HEK293 (cell line): Measurements from ENCODE around the gene PCID2.

ENCODE experiments used
- ATF2 ChIP-seq: fragments of 450-650 bp; formaldehyde crosslinking; IDR thresholded peaks from 2 replicates; pipeline ENCODE4 v1.5.1; 2016; ENCODE audit warnings: missing biosample characterization, missing genetic modification characterization, low read depth
- CTCF ChIP-seq: fragments of 450-650 bp; formaldehyde crosslinking; IDR thresholded peaks from 2 replicates; pipeline ENCODE4 v1.5.1; 2016; ENCODE audit warnings: missing biosample characterization, missing genetic modification characterization
- HOXA7 ChIP-seq: sonication (generic); formaldehyde crosslinking; IDR thresholded peaks from 2 replicates; pipeline ENCODE4 v1.8.1; 2022; ENCODE audit warnings: missing genetic modification reagents, borderline replicate concordance
- MEIS1 ChIP-seq: sonication (generic); formaldehyde crosslinking; IDR thresholded peaks from 2 replicates; pipeline ENCODE4 v1.8.1; 2022; ENCODE audit warnings: missing genetic modification reagents, mild to moderate bottlenecking, borderline replicate concordance
- PATZ1 ChIP-seq: fragments of 450-650 bp; formaldehyde crosslinking; IDR thresholded peaks from 2 replicates; pipeline ENCODE4 v1.5.1; 2016; ENCODE audit warnings: missing biosample characterization, missing genetic modification characterization
- PRDM4 ChIP-seq: fragments of 450-650 bp; formaldehyde crosslinking; IDR thresholded peaks from 2 replicates; pipeline ENCODE4 v1.5.1; 2017; ENCODE audit warnings: missing biosample characterization, missing genetic modification characterization
- REST ChIP-seq: fragments of 450-650 bp; formaldehyde crosslinking; IDR thresholded peaks from 2 replicates; pipeline ENCODE4 v1.5.1; 2016; ENCODE audit warnings: missing biosample characterization, missing genetic modification characterization
- ZBTB10 ChIP-seq: fragments of 450-650 bp; formaldehyde crosslinking; IDR thresholded peaks from 2 replicates; pipeline ENCODE4 v1.5.1; 2016; ENCODE audit warnings: missing biosample characterization, missing genetic modification characterization
- ZBTB21 ChIP-seq: fragments of 450-650 bp; formaldehyde crosslinking; IDR thresholded peaks from 2 replicates; pipeline ENCODE4 v1.5.1; 2017; ENCODE audit warnings: missing biosample characterization, missing genetic modification characterization
- ZFP41 ChIP-seq: fragments of 450-650 bp; formaldehyde crosslinking; IDR thresholded peaks from 2 replicates; pipeline ENCODE4 v1.5.1; 2016; ENCODE audit warnings: missing biosample characterization, missing genetic modification characterization, borderline replicate concordance
- ZIC2 ChIP-seq: fragments of 450-650 bp; formaldehyde crosslinking; IDR thresholded peaks from 2 replicates; pipeline ENCODE4 v1.5.1; 2016; ENCODE audit warnings: missing biosample characterization, missing genetic modification characterization
- ZNF174 ChIP-seq: fragments of 450-650 bp; formaldehyde crosslinking; IDR thresholded peaks from 2 replicates; pipeline ENCODE4 v1.5.0; 2017; ENCODE audit warnings: missing biosample characterization, mild to moderate bottlenecking, missing genetic modification characterization
- ZNF302 ChIP-seq: fragments of 450-650 bp; formaldehyde crosslinking; IDR thresholded peaks from 2 replicates; pipeline ENCODE4 v1.5.1; 2016; ENCODE audit warnings: missing biosample characterization, missing genetic modification characterization, low read depth

- no peak for TF ChIP-seq CTCF (tag by site-specific recombination)
- TF ChIP-seq PRDM4 (tag by site-specific recombination) = no peak
- no peak for TF ChIP-seq MEIS1 (CRISPR knock-in tag)
- no peak for TF ChIP-seq ZNF302 (tag by site-specific recombination)
- no peak for TF ChIP-seq PATZ1
- TF ChIP-seq ZBTB10 (tag by site-specific recombination) = no peak
- no peak for TF ChIP-seq ZIC2
- no peak for TF ChIP-seq ATF2 (tag by site-specific recombination)
- no peak for TF ChIP-seq HOXA7
- TF ChIP-seq ZNF174 = no peak
- no peak for TF ChIP-seq REST
- no peak for TF ChIP-seq ZBTB21 (tag by site-specific recombination)
- no peak for TF ChIP-seq ZFP41 (tag by site-specific recombination)
Measured at GRCh38 chr13:113211774-113212173, 3.3 kb upstream of the PCID2 start.
